GM21367 (cell line): ENCODE data around the gene CNST.
"Not testable (repeated sequence)": the region's sequence is repeated elsewhere in the genome, so short reads cannot be mapped to it uniquely, and the experiment has no call there.

Experiments used
- ATAC-seq: cut with Tn5 transposase; IDR thresholded peaks from one replicate; pipeline ENCODE4 v1.9.1; 2021; ENCODE audit not compliant: unreplicated experiment

CNST gene

DNA sequence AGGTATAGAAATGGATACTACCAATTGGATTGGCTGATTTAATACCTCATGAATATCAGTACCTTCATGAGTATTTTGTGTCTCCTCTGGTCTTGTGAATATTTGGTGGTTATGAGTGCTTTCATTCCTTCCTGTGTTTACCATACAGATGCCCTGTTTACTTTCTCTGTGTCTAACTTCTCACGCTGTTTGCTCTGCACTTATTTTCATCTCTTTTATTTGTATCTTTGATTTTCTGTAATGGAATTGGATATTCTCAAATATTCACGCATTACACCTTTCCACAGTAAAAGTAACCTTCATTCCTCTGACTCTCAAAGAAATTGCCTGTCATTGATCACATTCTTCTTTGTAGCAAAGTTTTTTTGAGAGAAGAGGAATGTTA lies 16.8 kb downstream of the CNST start:
- ATAC-seq, result no peak

DNA sequence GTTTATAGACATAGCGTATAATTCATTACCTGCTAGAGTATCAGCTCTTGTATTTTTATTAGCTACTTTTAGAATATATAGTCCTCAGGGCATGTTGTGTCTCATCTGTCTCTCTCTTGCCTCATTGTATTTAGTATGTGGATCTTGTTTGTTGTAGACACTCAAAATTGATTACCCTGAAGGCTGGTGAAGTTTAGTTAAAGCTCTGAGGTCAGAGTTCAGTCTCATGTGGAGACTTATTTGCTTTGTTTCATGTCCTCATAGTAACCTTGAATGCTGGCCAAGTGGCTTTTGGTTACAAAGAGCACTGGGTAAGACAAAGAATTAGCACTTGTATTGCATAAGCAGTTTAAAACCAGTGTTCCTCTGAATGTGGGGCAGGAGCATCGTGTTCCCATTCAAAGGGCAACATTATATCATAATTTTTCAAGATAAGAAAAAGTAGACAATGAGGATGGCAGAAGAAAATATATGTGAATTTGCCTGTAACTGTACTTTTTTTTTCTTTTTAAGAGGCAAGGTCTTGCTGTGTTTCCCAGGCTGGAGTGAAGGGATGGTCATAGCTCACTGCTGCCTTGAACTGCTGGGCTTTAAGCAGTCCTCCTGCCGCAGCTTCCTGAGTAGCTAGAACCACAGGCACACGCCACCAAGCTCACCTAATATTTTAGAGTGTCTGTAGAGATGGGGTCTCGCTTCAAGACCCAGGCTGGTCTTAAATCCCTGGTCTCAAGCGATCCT lies 17.4 kb downstream of the CNST start:
- ATAC-seq, result no peak

DNA sequence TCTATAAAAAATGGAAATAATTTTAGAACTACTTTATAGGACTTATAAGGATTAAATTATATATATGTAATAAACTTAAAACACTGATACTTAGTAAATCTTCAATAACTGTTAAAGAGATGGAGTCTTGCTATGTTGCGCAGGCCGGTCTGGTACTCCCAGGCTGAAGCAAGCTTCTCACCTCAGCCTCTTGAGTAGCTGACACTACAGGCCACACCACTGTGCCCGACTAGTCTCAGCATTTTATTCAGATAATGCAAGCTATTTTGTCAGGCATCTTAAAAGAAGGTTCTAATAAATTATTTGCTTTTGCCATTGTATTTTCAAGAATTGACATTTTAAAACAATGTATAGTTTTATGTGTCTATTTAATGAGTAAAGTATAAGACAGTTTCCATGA lies 20.8 kb downstream of the CNST start:
- no peak for ATAC-seq

DNA sequence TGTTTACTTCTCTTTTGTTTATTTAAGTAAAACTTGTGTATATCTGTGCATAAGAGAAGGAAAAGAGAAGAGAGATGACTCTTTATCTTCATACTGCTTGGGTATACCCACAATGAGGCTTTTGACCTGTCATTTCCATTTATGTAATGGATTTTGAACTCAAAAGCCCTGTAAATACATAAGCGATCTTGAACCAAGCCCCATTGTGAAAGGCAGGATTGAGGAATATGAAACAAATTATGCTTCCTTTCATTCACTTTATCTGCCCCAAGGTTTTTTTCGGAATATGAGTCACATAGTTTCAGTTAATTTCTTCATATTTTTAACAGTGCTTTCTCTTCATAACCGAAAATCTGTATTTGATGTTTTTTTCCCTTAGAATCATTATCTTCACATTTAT lies 21.4 kb downstream of the CNST start:
- no peak for ATAC-seq

DNA sequence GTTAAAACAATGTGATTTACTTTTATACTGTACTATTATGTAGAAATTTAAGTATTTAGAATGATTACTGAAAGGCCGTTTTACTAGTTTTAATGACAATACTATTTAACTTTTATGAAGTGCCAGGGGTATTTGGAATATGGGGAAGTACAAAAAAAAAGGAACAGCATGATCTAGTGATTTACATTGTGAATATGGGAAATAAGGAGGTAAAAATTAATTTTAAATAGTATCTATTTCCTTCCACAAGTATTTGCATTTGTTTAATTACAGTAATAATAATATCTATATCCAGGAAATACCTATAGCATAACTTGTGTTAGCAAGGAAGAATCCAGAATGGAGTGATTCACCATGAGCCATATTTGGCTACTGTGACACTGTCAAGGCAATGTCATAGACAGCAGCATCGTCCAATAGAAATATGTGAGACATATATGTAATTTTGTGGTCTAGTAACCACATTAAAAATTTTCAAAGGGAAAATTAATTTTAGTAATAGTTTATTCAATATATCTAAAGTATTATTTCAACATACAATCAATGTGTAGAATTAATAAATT lies 22.0 kb downstream of the CNST start:
- no peak for ATAC-seq

DNA sequence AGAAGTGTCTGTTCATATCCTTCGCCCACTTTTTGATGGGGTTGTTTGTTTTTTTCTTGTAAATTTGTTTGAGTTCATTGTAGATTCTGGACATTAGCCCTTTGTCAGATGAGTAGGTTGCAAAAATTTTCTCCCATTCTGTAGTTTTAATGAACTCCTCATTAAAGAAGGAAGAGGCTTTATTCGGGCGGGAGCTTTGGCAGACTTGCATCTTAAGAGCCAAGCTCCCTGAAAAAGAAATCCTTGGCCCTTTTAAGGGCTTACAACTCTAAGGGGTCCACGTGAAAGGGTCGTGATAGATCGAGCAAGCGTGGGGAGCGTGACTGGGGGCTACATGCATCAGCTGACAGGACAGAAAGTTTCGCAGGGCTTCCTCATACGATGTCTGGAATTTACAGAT lies 23.7 kb downstream of the CNST start:
- not testable (repeated sequence) for ATAC-seq

DNA sequence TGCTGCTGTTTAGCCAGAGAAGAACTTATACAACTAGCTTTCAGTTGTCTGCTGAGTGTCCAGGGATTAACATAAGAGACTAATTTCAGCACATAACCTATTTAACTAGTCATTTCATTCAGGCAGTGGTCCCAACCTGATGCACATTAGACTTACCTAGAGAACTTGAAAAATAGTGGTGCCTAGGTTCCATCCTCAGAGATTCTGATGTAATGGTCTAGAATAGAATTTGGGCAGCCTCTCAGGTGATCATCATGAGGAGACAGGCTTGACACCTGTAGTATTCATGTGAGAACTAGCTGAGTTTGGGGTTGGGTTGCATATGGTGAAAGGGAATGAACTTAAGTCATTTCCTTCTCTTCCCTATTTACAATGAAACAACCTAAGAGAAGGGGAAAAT lies 24.8 kb downstream of the CNST start:
- ATAC-seq, result peak; percentile 17

DNA sequence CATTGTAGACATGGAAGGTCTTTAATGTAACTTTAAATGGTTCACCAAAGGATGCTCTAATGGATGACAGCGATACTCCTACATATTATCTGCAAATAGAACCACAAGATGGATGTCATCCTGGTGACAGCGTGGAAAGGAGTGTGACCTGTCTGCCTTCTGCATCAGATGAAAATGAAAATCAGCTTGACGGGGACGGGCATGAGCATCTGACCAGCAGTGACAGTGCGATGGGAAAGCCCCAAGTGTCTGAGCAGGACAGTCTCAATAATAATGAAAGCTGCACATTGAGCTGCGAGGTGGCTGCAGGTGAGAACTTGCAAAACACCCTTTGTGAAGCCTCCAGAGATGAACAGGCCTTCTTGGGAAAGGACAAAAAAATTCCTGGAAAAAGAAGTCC lies 25.2 kb downstream of the CNST start:
- ATAC-seq, result peak; percentile 94

DNA sequence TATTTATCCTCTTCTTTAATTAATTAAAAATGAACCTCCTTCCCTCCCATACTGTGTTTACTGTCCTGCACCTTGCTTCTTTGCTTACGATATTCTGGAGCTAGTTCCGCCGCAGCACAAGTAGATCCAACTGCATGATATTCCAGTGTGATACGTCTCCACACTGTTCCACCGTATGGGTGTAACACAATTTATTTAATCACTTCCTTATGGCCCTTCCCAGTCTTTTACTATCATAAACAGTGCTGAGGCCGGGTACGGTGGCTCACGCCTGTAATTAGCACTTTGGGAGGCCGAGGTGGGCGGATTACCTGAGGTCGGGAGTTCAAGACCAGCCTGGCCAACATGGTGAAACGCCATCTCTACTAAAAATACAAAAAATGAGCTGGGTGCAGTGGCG lies 25.7 kb downstream of the CNST start:
- ATAC-seq, result no peak

DNA sequence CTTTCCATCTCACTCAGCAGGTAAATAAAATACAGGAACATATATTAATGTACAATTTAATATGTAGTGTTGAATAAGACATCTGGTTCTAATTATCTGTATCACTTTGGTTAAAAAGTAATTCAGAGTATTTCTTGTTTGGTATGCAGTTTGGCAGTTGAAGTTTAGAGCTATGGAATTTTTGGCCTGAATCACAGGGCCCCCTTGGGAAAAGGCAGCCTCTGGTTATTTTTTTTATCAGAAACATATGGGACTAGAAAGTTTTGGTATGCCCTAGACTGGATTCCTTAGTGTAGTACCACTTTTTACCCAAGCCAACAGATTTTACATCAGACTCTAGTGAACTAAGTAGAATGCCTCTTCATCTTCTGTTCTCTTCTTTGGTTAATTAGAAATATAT lies 26.4 kb downstream of the CNST start:
- ATAC-seq, result no peak

DNA sequence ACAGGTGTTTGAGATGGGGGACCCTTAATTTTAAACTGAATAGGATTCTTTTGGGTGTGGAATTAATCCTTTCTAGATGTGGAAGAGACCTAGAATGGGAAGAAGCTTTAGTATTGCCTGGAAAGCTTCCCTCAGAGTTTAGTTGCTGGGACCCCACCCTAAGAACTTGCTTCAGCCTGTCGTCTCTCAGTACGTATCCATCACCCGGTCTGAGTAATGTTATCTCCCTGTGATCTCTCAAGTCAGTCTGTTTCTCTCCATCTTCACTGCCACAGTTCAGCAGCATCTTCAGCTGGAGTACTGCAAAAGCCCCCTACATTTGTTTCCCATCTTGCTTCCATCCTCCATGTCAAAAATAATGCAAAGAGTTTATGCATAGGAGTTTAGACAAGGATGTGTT lies 28.9 kb downstream of the CNST start:
- ATAC-seq, result no peak

DNA sequence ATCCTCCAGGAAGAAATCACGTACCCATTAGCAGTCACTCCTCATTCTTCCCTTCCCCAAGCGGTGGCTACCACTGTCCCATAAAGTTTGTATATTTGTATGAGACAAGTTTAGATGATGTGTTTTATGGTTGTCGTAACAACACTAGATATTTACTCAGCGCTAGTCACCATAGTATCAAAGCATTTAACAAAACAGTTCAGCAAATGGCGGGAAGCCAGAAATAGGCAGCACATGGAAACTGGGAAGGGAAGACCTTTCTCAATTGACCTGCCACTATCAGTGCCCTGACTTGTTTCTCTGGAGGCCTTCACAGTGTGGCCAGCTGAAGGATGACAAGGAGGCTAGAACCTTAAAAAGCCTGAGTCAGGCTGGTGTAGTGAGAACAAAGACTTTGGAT lies 31.1 kb downstream of the CNST start:
- no peak for ATAC-seq

DNA sequence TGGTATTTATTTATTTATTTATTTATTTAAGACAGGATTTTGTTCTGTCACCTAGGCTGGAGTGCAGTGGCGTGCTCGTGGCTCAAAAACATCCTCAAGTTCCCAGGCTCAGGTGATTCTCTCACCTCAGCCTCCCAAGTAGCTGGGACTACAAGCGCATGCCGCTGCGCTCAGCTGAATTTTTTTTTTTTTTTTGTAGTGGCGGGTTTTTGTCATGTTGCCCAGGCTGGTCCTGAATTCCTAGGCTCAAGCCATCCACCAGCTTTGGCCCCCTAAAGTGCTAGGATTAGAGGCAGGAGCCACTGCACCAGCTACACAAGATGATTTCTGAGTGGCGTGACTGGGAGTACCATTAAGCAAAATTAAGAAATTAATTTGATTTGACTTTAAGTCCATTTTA lies 31.7 kb downstream of the CNST start:
- ATAC-seq, result no peak

DNA sequence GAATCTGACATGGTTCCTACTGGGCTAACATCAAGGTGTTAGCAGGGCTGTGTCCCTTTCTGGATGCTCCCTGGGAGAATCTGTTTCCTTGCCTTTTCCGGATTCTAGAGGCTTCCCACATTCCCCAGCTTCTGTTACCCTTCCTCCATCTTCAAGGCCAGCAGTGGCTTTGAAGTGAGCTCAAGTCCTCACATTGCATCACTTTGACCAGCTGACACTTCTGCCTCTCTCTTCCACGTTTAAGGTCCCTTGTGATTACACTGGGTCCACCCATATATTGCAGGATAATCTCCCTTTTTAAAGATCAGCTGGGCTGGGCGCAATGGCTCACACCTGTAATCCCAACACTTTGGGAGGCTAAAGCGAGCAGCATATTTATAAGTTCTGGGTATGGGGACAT lies 33.1 kb downstream of the CNST start:
- no peak for ATAC-seq

DNA sequence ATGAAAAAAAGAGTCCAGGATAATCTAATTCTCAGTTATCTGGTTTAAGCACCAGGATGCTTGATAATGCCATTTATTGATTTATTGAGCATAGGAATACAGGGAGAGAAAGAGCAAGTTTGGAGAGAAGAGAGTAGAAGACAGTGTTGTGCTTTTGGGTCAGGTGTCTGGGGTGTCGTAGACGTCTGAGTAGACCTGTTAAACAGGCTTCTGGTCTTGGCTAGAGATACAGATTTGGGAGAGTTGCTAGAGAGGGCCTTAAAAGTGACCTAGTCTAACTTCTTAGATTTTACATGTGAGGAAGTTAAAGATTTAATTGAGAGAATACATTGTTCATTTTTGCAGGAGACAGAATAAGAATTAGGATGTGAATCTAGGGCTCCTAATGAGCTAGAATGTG lies 34.3 kb downstream of the CNST start:
- ATAC-seq, result no peak

DNA sequence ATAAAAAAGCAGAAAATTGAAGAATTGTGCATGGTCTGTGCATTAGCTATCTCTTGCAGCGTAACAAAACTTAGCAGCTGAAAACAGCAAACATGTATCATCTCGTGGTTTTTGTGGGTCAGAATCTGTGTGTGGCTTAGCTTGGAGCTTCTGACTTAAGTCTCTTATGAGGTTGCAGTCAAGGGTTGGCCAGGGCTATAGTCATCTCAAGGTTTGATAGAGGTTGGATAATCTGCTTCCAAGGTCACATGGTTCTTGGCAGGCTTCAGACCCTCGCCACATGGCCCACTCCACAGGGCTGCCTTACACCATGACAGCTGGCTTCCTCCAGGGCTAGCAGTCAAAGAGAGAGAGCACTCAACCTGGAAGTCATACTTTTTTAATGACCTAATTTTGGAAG lies 35.9 kb downstream of the CNST start:
- no peak for ATAC-seq

DNA sequence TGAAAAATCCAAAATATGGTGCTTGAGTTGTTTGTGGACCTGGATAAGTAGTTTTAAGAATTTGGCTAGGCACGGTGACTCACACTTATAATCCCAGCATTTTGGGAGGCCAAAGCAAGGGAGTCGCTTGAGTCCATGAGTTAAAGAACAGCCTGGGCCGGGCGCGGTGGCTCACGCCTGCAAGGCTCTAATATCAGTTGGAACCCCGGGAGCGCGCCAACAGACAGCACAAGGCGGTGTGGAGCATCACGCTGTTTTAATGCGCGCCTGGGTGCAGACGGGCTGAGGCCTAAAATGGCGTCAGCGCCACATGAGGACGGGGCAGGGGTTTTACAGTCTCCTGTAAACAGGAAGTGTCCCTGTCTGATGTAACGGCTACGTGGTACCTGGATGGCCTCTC lies 39.0 kb downstream of the CNST start:
- ATAC-seq, result not testable (repeated sequence)

DNA sequence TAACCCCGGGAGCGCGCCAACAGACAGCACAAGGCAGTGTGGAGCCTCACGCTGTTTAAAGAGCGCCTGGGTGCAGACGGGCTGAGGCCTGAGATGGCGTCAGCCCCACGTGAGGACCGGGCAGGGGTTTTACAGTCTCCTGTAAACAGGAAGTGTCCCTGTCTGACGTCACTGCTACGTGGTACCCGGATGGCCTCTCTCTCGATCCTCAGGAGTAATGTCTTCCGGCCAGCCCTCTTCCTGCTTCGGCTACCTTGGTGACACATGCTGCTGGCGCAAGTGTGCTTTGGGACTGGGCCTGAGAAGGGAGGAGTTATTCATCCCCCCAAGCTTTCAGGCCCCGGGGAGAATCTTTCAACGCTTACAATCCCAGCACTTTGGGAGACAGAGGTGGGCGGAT lies 41.2 kb downstream of the CNST start:
- ATAC-seq, result no peak

DNA sequence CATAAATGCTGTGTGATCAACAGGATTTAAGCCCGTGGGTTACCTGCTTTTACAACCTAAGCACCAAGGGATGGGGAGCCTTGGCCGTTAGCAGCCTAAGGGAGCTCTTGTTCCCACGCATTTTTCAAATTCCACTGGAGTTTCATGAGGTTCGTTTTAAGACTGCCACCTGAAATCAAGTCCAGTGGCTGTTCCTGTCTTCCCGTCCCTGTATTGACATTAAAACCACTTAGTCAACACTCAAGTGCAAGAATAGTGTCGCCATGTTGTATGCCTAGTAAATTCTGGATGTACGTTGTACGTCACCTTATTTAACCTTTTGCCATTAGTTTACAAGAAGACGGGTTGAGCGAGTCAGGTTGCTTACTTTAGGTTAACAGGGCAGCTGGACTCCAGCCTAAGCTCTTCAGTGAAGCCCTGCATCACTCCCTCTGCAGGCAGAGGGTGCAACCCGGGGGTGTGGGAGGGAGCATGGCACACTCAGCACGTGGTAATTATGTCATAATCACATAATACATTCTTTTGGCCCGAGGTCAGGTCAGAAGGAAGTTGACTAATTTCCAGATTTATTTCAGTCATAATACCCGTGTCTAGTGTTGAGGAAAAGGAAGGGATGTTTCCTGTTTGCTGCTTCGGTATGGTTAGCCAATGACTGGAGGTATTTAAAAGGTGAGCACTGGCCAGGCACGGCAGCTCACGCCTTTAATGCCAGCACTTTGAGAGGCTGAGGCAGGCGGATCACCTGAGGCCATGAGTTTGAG lies 42.5 kb downstream of the CNST start:
- no peak for ATAC-seq

DNA sequence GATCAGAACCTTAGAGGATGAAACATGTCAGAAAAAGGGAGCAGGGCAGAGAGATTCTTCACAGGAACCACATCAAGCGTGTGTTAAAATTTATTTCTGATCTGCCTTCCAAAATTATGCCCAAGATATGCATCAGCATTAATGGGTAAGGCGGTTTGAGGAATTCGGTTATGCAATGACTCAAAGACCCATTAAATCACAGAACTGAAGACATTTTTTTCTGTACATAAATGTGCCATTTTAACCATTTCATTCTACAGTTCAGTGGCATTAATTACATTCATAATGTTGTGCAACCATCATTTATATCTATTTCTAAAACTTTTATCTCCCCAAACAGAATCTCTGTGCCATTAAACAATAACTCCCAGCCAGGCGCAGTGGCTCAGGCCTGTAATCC lies 43.4 kb downstream of the CNST start:
- no peak for ATAC-seq

DNA sequence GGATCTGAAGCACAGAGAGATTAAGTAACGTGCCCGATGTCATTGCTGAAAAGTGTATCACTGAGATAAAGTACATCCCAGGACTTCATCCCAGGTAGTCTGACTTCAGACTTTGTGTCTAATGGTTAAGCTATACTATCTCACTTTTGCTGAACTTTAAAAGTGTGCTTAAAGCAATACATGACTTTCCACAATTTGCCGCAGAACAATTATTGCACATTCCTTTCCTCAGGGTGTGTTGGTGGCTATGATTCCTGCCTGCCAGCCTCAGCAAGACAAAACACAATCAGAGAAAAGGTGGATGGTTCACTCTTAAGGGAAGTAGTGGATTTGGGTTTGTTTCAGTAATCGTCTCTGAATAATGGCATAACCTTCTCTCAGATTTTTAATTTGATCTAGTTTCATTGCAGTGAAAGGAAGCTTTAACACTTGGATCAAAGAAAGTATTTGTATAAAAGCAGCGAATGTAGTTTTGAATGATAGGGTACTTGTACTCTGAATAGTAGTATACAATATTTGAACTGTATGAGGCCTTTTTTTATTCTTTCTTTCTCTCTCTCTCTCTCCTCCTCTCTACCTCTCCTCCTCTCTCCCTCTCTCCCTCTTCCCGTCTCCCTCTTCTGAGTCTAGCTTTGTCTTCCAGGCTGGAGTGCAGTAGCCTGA lies 47.0 kb downstream of the CNST start:
- ATAC-seq, result no peak

DNA sequence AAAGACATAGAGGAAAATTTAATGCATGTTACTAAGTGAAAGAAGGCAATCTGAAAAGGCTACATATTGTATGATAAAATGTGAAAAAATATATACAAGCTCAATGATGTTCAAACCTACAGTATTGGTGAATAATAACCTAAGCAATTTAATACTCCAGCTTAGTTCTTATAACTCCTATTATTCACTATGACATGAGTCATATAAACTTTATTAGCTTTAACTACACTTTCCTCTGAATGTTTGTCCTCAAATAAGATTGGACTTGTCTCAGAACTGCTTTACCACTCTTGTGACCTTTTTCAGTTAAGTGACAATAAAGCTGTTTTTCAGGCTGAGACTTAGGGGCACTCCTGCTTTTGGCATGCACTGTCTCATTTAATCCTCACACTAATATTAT lies 50.9 kb downstream of the CNST start:
- ATAC-seq, result no peak
